Measurements from ENCODE around the gene TRIM8. TPM values are rescaled to one million over a fixed set of nuclear protein-coding genes. Genes with fewer than 3 reads are reported as not detected.

The TRIM8 gene
- total and polyA plus RNA-seq, 2 of the 8 experiments (the other 6 are each of a cell fraction or from before 2014, with no cell fraction given): 24.9 to 38.8 TPM

GRCh38 chr10:102705531-102705930 lies 61.3 kb downstream of the TRIM8 start (continued):
- no peak for TF ChIP-seq USF2 (IDR thresholded peaks at IDR 0.05; ENCODE audit: low read length)

Other genes starting within 250 kb of the TRIM8 start
- gene NFKB2, start 248.8 kb upstream of the TRIM8 start, total RNA-seq (2021; fragmentation: NEBNext Ultra II Directional; extraction: Animal tissue kit (Norgen Biotek cat#: 25700)): 18.7 and 20.4 TPM in 2 replicates
- gene NFKB2, start 248.8 kb upstream of the TRIM8 start, polyA plus RNA-seq (2011; rRNA removed): 31.4 and 34.5 TPM in 2 replicates
- 5.6 and 6.0 TPM in 2 replicates for gene PSD, start 225.7 kb upstream of the TRIM8 start, total RNA-seq (2021; fragmentation: NEBNext Ultra II Directional; extraction: Animal tissue kit (Norgen Biotek cat#: 25700))
- 5.4 and 8.0 TPM in 2 replicates for gene PSD, start 225.7 kb upstream of the TRIM8 start, polyA plus RNA-seq (2011; rRNA removed)
- 11.3 and 15.4 TPM in 2 replicates for gene FBXL15, start 223.6 kb upstream of the TRIM8 start, total RNA-seq (2021; fragmentation: NEBNext Ultra II Directional; extraction: Animal tissue kit (Norgen Biotek cat#: 25700))
- gene FBXL15, start 223.6 kb upstream of the TRIM8 start, polyA plus RNA-seq (2011; rRNA removed): 22.6 and 29.2 TPM in 2 replicates
- 41.7 and 43.6 TPM in 2 replicates for gene CUEDC2, start 211.9 kb upstream of the TRIM8 start, total RNA-seq (2021; fragmentation: NEBNext Ultra II Directional; extraction: Animal tissue kit (Norgen Biotek cat#: 25700))
- gene CUEDC2, start 211.9 kb upstream of the TRIM8 start, polyA plus RNA-seq (2011; rRNA removed): 55.2 and 66.7 TPM in 2 replicates
- gene C10orf95, start 192.9 kb upstream of the TRIM8 start, total RNA-seq (2021; fragmentation: NEBNext Ultra II Directional; extraction: Animal tissue kit (Norgen Biotek cat#: 25700)): 0.34 and 0.44 TPM in 2 replicates
- gene C10orf95, start 192.9 kb upstream of the TRIM8 start, polyA plus RNA-seq (2011; rRNA removed): 0.48 and 0.80 TPM in 2 replicates
- gene ACTR1A, start 141.8 kb upstream of the TRIM8 start, total RNA-seq (2021; fragmentation: NEBNext Ultra II Directional; extraction: Animal tissue kit (Norgen Biotek cat#: 25700)): 86.3 and 88.0 TPM in 2 replicates
- 78.6 and 79.7 TPM in 2 replicates for gene ACTR1A, start 141.8 kb upstream of the TRIM8 start, polyA plus RNA-seq (2011; rRNA removed)
- 9.4 and 10.8 TPM in 2 replicates for gene SUFU, start 140.5 kb upstream of the TRIM8 start, total RNA-seq (2021; fragmentation: NEBNext Ultra II Directional; extraction: Animal tissue kit (Norgen Biotek cat#: 25700))
- gene SUFU, start 140.5 kb upstream of the TRIM8 start, polyA plus RNA-seq (2011; rRNA removed): 7.0 and 7.1 TPM in 2 replicates
- 15.3 and 16.2 TPM in 2 replicates for gene ARL3, start 69.9 kb downstream of the TRIM8 start, total RNA-seq (2021; fragmentation: NEBNext Ultra II Directional; extraction: Animal tissue kit (Norgen Biotek cat#: 25700))
- gene ARL3, start 69.9 kb downstream of the TRIM8 start, polyA plus RNA-seq (2011; rRNA removed): 5.3 and 8.8 TPM in 2 replicates
- gene SFXN2, start 70.2 kb downstream of the TRIM8 start, total RNA-seq (2021; fragmentation: NEBNext Ultra II Directional; extraction: Animal tissue kit (Norgen Biotek cat#: 25700)): 20.5 TPM in 2 replicates
- 23.5 and 29.3 TPM in 2 replicates for gene SFXN2, start 70.2 kb downstream of the TRIM8 start, polyA plus RNA-seq (2011; rRNA removed)
- 26.2 and 26.6 TPM in 2 replicates for gene WBP1L, start 99.5 kb downstream of the TRIM8 start, total RNA-seq (2021; fragmentation: NEBNext Ultra II Directional; extraction: Animal tissue kit (Norgen Biotek cat#: 25700))
- 29.9 and 37.0 TPM in 2 replicates for gene WBP1L, start 99.5 kb downstream of the TRIM8 start, polyA plus RNA-seq (2011; rRNA removed)
- gene CYP17A1, start 192.9 kb downstream of the TRIM8 start, total RNA-seq (2021; fragmentation: NEBNext Ultra II Directional; extraction: Animal tissue kit (Norgen Biotek cat#: 25700)): not detected in 2 replicates
- gene CYP17A1, start 192.9 kb downstream of the TRIM8 start, polyA plus RNA-seq (2011; rRNA removed): not detected in 2 replicates
- gene BORCS7, start 209.8 kb downstream of the TRIM8 start, total RNA-seq (2021; fragmentation: NEBNext Ultra II Directional; extraction: Animal tissue kit (Norgen Biotek cat#: 25700)): 2.3 and 3.7 TPM in 2 replicates
- 3.8 and 6.7 TPM in 2 replicates for gene BORCS7, start 209.8 kb downstream of the TRIM8 start, polyA plus RNA-seq (2011; rRNA removed)
- gene AS3MT, start 225.0 kb downstream of the TRIM8 start, total RNA-seq (2021; fragmentation: NEBNext Ultra II Directional; extraction: Animal tissue kit (Norgen Biotek cat#: 25700)): 10.3 and 10.4 TPM in 2 replicates
- gene AS3MT, start 225.0 kb downstream of the TRIM8 start, polyA plus RNA-seq (2011; rRNA removed): 5.2 and 5.8 TPM in 2 replicates